ENCODE data around the gene YPEL2. TPM values are rescaled to one million over a fixed set of nuclear protein-coding genes. Genes with fewer than 3 reads are reported as not detected.

The YPEL2 gene
- total RNA-seq, 2 experiments from 2014 or later: 0.88 to 3.1 TPM

DNA sequence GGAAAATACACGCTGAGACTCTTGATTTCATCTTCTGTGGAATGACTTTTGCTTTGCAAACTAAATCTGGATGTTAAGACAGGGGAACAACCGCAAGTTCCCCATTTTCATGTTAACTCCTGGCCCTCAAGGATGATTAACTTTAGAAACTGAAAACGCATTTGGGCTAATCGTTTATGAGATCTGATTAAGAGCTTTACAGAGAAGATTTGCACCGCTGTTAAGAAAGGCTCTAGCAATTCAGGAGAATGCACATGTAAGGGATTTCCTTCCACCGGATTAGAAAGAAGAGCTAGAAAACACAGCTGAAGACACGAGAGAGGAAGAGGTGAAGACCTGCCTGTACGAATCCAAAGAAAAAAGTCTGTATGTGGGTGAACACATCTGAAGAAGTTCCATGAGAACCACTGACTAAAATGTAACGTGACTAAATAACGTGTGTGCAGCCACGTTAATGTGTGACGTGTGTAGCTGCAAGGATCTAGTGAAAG, 106.4 kb downstream of the YPEL2 start:
- CTCF ChIA-PET (ENCODE audit: unreplicated experiment): no interaction called here
- POLR2A ChIA-PET: interaction anchor here (0.6 to 1.7 kb wide), 3 partner anchors 17 to 123 kb away, joined by 3 to 4 read pairs (median 3); no protein-coding TSS in a partner anchor

DNA sequence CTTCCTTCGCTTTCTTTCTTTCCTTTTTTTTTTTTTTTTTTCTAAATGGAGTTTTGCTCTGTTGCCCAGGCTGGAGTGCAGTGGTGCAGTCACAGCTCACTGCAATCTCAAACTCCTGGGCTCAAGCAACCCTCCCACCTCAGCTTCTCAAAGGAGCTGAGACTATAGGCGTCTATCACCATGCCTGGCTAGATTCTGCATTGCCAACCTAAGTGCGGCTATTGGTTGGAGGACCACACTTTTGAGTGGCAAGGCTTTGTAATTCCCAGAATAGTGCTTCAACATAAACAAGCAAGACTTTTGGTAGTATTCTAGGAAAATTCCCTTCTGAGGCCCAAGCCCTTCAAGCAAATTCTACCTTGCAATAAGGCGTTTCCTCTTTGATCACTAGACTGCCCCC, 107.8 kb downstream of the YPEL2 start:
- Histone ChIP-seq H3K79me2 (ENCODE audit: insufficient read depth, low read depth, low read length) (no peaks in the 10 kb centered on the region), H3K4me1 (ENCODE audit: insufficient read depth, low read length, poor library complexity, severe bottlenecking) (peaks cover 31% of the 10 kb centered on the region), H3K36me3 (ENCODE audit: insufficient read depth, low read length) (no peaks in the 10 kb centered on the region), H3K9me3 (ENCODE audit: low read length) (no peaks in the 10 kb centered on the region), H2AFZ (ENCODE audit: low read length) (no peak overlapping the region), H4K20me1 (ENCODE audit: insufficient read depth, low read length) (no peaks in the 10 kb centered on the region), H3K4me3 (ENCODE audit: low read depth, low read length, poor library complexity, severe bottlenecking) (no peak overlapping the region), H3K4me2 (ENCODE audit: low read length) (0 out of 2 replicates have a peak overlapping the region, but pooled peaks have one; percentile 40), H3K27ac (ENCODE audit: low read depth, low read length, poor library complexity, severe bottlenecking) (no peak overlapping the region), H3K9me2 (ENCODE audit: insufficient read depth, low read length) (no peaks in the 10 kb centered on the region)
- no peak for DNase-seq (ENCODE audit: low spot score)
- CTCF ChIA-PET (ENCODE audit: unreplicated experiment): interaction anchor here (1.1 to 1.3 kb wide), 2 partner anchors 109 to 128 kb away, joined by 4 read pairs; no protein-coding TSS in a partner anchor
- intact Hi-C loops (cut with micrococcal nuclease; ENCODE audit: unreplicated experiment): no loop called here
- BruUV-seq (replicated peaks): no TSS peak
- no peak for TF ChIP-seq EZH2phosphoT487 (IDR thresholded peaks at IDR 0.05; ENCODE audit: borderline replicate concordance, low read depth, low read length)
- TF ChIP-seq, protein P1, sequence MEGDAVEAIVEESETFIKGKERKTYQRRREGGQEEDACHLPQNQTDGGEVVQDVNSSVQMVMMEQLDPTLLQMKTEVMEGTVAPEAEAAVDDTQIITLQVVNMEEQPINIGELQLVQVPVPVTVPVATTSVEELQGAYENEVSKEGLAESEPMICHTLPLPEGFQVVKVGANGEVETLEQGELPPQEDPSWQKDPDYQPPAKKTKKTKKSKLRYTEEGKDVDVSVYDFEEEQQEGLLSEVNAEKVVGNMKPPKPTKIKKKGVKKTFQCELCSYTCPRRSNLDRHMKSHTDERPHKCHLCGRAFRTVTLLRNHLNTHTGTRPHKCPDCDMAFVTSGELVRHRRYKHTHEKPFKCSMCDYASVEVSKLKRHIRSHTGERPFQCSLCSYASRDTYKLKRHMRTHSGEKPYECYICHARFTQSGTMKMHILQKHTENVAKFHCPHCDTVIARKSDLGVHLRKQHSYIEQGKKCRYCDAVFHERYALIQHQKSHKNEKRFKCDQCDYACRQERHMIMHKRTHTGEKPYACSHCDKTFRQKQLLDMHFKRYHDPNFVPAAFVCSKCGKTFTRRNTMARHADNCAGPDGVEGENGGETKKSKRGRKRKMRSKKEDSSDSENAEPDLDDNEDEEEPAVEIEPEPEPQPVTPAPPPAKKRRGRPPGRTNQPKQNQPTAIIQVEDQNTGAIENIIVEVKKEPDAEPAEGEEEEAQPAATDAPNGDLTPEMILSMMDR (conservative IDR thresholded peaks at IDR 0.05; ENCODE audit: low read length): no peak
- POLR2A ChIA-PET: interaction anchor here (0.9 to 1.7 kb wide), 2 partner anchors 125 to 217 kb away, joined by 4 to 5 read pairs; no protein-coding TSS in a partner anchor

More for the DNA sequence above, 106.4 kb downstream of the YPEL2 start:
- DNase-seq (ENCODE audit: low spot score): no peak
- no TSS peak for BruUV-seq (replicated peaks)
- Histone ChIP-seq H3K9me3 (ENCODE audit: low read length) (no peaks in the 10 kb centered on the region), H3K36me3 (ENCODE audit: insufficient read depth, low read length) (no peaks in the 10 kb centered on the region), H3K79me2 (ENCODE audit: insufficient read depth, low read depth, low read length) (no peaks in the 10 kb centered on the region), H3K4me2 (ENCODE audit: low read length) (peak overlapping the region; percentile 2; the same call in 1 of the 2 replicates), H3K4me3 (ENCODE audit: low read depth, low read length, poor library complexity, severe bottlenecking) (no peak overlapping the region), H2AFZ (ENCODE audit: low read length) (no peak overlapping the region), H4K20me1 (ENCODE audit: insufficient read depth, low read length) (no peaks in the 10 kb centered on the region), H3K27ac (ENCODE audit: low read depth, low read length, poor library complexity, severe bottlenecking) (no peak overlapping the region), H3K9me2 (ENCODE audit: insufficient read depth, low read length) (no peaks in the 10 kb centered on the region), H3K4me1 (ENCODE audit: insufficient read depth, low read length, poor library complexity, severe bottlenecking) (peaks cover 31% of the 10 kb centered on the region)
- no peak for TF ChIP-seq EZH2phosphoT487 (IDR thresholded peaks at IDR 0.05; ENCODE audit: borderline replicate concordance, low read depth, low read length)
- TF ChIP-seq, protein P1 (conservative IDR thresholded peaks at IDR 0.05; ENCODE audit: low read length): no peak
- intact Hi-C loops (cut with micrococcal nuclease; ENCODE audit: unreplicated experiment): no loop called here

DNA sequence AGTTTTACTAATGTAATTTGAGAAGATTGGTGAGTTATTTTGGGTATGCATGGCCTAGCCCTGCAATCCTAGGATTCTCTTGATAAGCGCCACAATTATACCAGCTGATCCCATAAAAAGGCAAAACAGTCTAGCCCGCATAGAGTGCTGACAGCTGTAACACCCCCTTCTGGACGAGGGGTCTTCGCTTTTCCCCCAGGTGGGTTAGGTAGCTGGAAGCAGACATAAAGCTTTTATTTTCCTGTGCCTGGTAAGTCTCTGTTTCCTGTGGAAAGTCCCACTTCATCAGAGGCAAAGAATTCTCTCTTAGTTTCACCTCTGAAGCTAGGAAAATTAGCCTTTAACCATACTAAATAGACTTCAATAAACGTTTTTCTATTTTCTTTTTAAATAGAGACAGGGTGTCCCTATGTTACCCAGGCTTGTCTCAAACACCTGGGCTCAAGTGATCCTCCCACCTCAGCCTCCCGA, 108.3 kb downstream of the YPEL2 start:
- TF ChIP-seq, protein P1 (conservative IDR thresholded peaks at IDR 0.05; ENCODE audit: low read length): 0 out of 2 replicates have a peak, but pooled peaks have one; percentile 13
- TF ChIP-seq EZH2phosphoT487 (IDR thresholded peaks at IDR 0.05; ENCODE audit: borderline replicate concordance, low read depth, low read length): no peak
- POLR2A ChIA-PET: interaction anchor here (0.6 to 1.1 kb wide), 4 partner anchors 29 to 136 kb away, joined by 3 to 4 read pairs (median 4); no protein-coding TSS in a partner anchor

More for the DNA sequence above, 108.3 kb downstream of the YPEL2 start:
- intact Hi-C loops (cut with micrococcal nuclease; ENCODE audit: unreplicated experiment): loop anchor here (1.0 to 2.0 kb wide), 3 partner anchors 110 to 219 kb away; partner anchors contain the start of gene GDPD1
- DNase-seq (ENCODE audit: low spot score): no peak
- no peaks in the 10 kb centered on the region for H3K79me2 ChIP-seq (ENCODE audit: insufficient read depth, low read depth, low read length)
- peak overlapping the region; percentile 21; the same call in 1 of the 2 replicates for H2AFZ ChIP-seq (ENCODE audit: low read length)
- CTCF ChIA-PET (ENCODE audit: unreplicated experiment): interaction anchor here (1.1 to 1.3 kb wide), 2 partner anchors 110 to 129 kb away, joined by 4 read pairs; no protein-coding TSS in a partner anchor
- H3K4me2 ChIP-seq (ENCODE audit: low read length): peak overlapping the region; percentile 40
- H3K27ac ChIP-seq (ENCODE audit: low read depth, low read length, poor library complexity, severe bottlenecking): no peak overlapping the region
- H4K20me1 ChIP-seq (ENCODE audit: insufficient read depth, low read length): no peaks in the 10 kb centered on the region
- H3K4me3 ChIP-seq (ENCODE audit: low read depth, low read length, poor library complexity, severe bottlenecking): no peak overlapping the region
- H3K4me1 ChIP-seq (ENCODE audit: insufficient read depth, low read length, poor library complexity, severe bottlenecking): peaks cover 33% of the 10 kb centered on the region
- H3K9me2 ChIP-seq (ENCODE audit: insufficient read depth, low read length): no peaks in the 10 kb centered on the region
- no peaks in the 10 kb centered on the region for H3K36me3 ChIP-seq (ENCODE audit: insufficient read depth, low read length)
- no TSS peak for BruUV-seq (replicated peaks)
- no peaks in the 10 kb centered on the region for H3K9me3 ChIP-seq (ENCODE audit: low read length)

Measured in OCI-LY7 (cell line).